Omental fat pad (tissue), 4 donors: Measurements from ENCODE around the gene HS6ST1. TPM values are rescaled to one million over a fixed set of nuclear protein-coding genes. Genes with fewer than 3 reads are reported as not detected.

Experiments
- ATAC-seq: fragments of 150-250 bp; one replicate; pipeline ENCODE4 v1.9.1; 2016; ENCODE audit warnings: mild to moderate bottlenecking, moderate library complexity; ENCODE audit not compliant: low FRiP score
- DNase-seq: peaks from one replicate; pipeline ENCODE4 v3.0.0-alpha.2; 2019; ENCODE audit warnings: low spot score
- total RNA-seq, 4 donors: library from RNA; depleted of rRNA; stranded (reverse); fragments of >200 nt; gene quantifications; one replicate each; pipeline ENCODE4 v1.1.0, GENCODE V29; 2016
- TF ChIP-seq, protein P1 (sequence below), 3 donors: fragments of 450-650 bp; IDR thresholded peaks; one replicate each; pipeline ENCODE4 v1.5.1; 2016 to 2017; ENCODE audit warnings: antibody characterized with exemption in 3 of 3, mild to moderate bottlenecking in 3 of 3, moderate library complexity in 2 of 3

HS6ST1 gene
- total RNA-seq, 4 donors from 2014 or later, result 17.8 to 28.9 (median 24.3) TPM

- ATAC-seq (no peak), DNase-seq (no peak)
- TF ChIP-seq, protein P1, sequence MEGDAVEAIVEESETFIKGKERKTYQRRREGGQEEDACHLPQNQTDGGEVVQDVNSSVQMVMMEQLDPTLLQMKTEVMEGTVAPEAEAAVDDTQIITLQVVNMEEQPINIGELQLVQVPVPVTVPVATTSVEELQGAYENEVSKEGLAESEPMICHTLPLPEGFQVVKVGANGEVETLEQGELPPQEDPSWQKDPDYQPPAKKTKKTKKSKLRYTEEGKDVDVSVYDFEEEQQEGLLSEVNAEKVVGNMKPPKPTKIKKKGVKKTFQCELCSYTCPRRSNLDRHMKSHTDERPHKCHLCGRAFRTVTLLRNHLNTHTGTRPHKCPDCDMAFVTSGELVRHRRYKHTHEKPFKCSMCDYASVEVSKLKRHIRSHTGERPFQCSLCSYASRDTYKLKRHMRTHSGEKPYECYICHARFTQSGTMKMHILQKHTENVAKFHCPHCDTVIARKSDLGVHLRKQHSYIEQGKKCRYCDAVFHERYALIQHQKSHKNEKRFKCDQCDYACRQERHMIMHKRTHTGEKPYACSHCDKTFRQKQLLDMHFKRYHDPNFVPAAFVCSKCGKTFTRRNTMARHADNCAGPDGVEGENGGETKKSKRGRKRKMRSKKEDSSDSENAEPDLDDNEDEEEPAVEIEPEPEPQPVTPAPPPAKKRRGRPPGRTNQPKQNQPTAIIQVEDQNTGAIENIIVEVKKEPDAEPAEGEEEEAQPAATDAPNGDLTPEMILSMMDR (IDR thresholded peaks at IDR 0.05), result no peak
Measured at GRCh38 chr2:128315829-128316776, 2.6 kb downstream of the HS6ST1 start.

DNA sequence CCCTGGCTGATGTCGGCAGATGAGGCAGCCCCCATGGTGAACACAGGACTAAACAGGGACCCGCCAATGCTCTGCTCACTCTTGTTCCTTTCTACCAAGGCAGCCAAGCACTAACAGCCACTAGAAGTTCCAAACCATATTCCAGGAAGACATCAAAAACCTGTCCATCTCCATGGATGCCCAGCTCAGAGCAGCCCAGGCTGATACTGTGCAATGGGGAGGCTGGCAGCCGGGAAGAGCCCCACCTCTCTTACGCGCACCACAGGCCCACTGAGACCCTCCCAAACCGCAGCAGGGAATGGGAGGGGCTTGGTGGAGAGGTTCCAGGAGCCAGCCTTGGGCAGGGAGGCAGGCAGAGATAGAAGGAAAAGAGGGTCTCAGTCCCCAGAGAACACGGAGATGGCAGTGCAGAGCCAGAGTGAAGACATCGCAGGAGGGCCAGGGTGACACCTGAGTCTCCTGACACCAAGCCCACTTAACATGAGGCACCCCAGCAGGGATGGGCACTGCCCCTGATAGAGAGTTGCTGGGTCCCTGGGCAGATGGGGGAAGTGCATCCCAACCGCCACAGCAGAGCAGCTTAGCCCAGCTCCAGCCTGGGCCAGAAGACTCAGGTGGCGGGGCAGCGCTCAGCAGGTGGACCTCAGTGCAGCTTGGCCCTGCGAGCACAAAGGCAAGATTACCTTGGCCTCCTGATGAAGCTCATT lies 3.4 kb downstream of the HS6ST1 start:
- ATAC-seq, result no peak
- DNase-seq, result no peak
- TF ChIP-seq, protein P1 (IDR thresholded peaks at IDR 0.05), result no peak

DNA sequence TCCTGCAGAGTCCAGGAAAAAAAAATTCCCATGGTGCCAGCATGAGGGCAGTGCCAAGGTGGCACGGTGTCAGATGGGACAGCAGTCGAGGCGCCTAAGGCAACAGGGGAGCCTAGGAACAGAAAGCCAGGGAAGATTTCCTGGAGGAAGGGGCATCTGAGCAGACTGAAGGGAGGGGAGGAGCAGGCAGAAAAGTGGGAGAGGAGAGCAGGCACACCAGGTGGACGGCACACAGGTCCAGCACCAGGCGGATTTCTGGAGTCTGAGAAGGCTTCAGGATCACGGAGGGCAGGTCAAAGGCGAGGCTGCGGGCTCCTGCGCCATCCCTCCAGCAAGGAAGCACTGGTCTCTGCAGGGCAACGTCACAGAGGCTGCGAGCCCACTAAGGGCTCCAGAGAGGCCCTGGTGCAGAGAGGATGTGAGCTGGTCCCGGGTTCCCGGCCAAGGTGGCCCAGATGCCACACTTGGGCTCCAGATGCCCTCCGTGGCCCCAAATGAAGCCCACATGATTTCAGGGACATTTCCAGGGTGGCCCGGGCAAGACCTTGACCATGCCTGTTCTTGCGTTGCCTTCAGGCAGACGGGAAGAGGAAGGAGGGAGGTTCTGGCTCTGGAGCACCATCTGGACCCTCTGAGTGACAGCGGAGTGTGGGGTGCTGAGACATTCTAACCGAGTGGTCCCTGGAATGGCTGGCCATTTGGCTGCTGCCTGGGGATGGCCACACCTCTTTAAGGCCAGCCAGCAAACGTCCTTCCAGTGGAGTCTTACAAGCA lies 4.1 kb downstream of the HS6ST1 start:
- ATAC-seq (no peak), DNase-seq (no peak)
- TF ChIP-seq, protein P1 (IDR thresholded peaks at IDR 0.05), result no peak

- DNase-seq, result no peak
Measured at GRCh38 chr2:128313931-128314347, 4.7 kb downstream of the HS6ST1 start.

GRCh38 chr2:128313091-128313836 lies 5.4 kb downstream of the HS6ST1 start:
- ATAC-seq, result no peak
- DNase-seq, result no peak
- TF ChIP-seq, protein P1 (IDR thresholded peaks at IDR 0.05), result no peak

More at GRCh38 chr2:128313931-128314347, 4.7 kb downstream of the HS6ST1 start:
- no peak for ATAC-seq
- TF ChIP-seq, protein P1 (IDR thresholded peaks at IDR 0.05), result no peak

DNA sequence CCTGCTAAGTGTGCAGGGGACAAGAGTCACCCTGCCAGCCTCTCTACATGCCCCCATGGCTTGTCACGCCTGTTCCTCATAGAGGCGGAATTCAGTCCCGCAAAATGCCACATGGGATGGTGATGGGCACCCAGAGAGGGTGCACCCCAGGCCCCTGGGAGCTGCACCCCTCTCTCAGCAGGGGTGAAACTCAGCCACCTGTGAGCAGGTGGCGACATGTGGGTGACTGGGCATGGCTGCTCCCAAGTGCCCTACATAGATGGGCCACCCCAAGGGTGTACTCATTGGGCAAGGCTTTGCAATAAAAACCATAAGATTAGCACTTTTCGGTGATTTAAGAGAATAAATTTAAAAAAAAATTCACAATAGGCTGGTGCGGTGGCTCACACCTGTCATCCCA lies 6.3 kb downstream of the HS6ST1 start:
- TF ChIP-seq, protein P1 (IDR thresholded peaks at IDR 0.05), result no peak
- DNase-seq, result no peak

More for the DNA sequence above, 6.3 kb downstream of the HS6ST1 start:
- no peak for ATAC-seq
